A673 (cell line): Measurements from ENCODE around the gene STK11. TPM values are rescaled to one million over a fixed set of nuclear protein-coding genes. Genes with fewer than 3 reads are reported as not detected.

Source experiments
- BruUV-seq: library from RNA; stranded (reverse); fragments of 400-500 nt; replicated peaks from 2 replicates; lab custom pipeline; 2021; lab: Mats Ljungman, UMichigan
- CTCF ChIA-PET: fragments of 300-600 bp; sonication (Branson Sonifier 250); formaldehyde crosslinking; loops from one replicate; lab custom pipeline; 2022; ENCODE audit warnings: antibody characterized with exemption; lab: Charles Lee
- POLR2A ChIA-PET: fragments of 300-600 bp; sonication (Branson Sonifier 250); formaldehyde crosslinking; loops from one replicate; lab custom pipeline; 2022; ENCODE audit warnings: antibody characterized with exemption; ENCODE audit not compliant: low non-redundant PET; lab: Charles Lee
- DNase-seq: peaks from one replicate; pipeline ENCODE4 v3.0.0-alpha.2; 2015; ENCODE audit warnings: low spot score
- H3K27ac ChIP-seq: fragments of 200-600 bp; sonication (generic); 2 replicates; pipeline ENCODE4 v1.5.1; 2016; ENCODE audit warnings: mixed run types, low read depth, mild to moderate bottlenecking, mixed read lengths, antibody characterized with exemption, low read length; ENCODE audit not compliant: poor library complexity, severe bottlenecking
- H3K27me3 ChIP-seq: fragments of 200-600 bp; sonication (generic); replicated peaks from 2 replicates; pipeline ENCODE4 v1.6.1; 2017; ENCODE audit warnings: mixed run types, low read depth, mild to moderate bottlenecking, mixed read lengths, antibody characterized with exemption, low read length; ENCODE audit not compliant: insufficient read depth, poor library complexity
- H3K36me3 ChIP-seq: fragments of 200-600 bp; sonication (generic); 2 replicates; pipeline ENCODE4 v1.6.1; 2016; ENCODE audit warnings: mixed run types, mild to moderate bottlenecking, mixed read lengths, antibody characterized with exemption, low read length; ENCODE audit not compliant: insufficient read depth, poor library complexity, severe bottlenecking
- H3K4me1 ChIP-seq: fragments of 200-600 bp; sonication (generic); 2 replicates; pipeline ENCODE4 v1.6.1; 2017; ENCODE audit warnings: mixed run types, mild to moderate bottlenecking, mixed read lengths, antibody characterized with exemption, low read length; ENCODE audit not compliant: insufficient read depth, poor library complexity, severe bottlenecking
- H3K4me3 ChIP-seq: fragments of 200-600 bp; sonication (generic); 2 replicates; pipeline ENCODE4 v1.5.1; 2016; ENCODE audit warnings: low read depth, mixed run types, mild to moderate bottlenecking, mixed read lengths, low read length; ENCODE audit not compliant: poor library complexity, severe bottlenecking
- H3K9me3 ChIP-seq: fragments of 200-600 bp; sonication (generic); 2 replicates; pipeline ENCODE4 v1.6.1; 2016; ENCODE audit warnings: mixed run types, low read depth, mild to moderate bottlenecking, mixed read lengths, antibody characterized with exemption, low read length; ENCODE audit not compliant: poor library complexity, severe bottlenecking
- CTCF ChIP-seq: fragments of 300-800, 200-600 bp; sonication (generic); conservative IDR thresholded peaks from 2 replicates; pipeline ENCODE4 v1.5.1; 2017; ENCODE audit warnings: low read depth, mild to moderate bottlenecking, antibody characterized with exemption, low read length, moderate library complexity, mixed read lengths
- EZH2 ChIP-seq: fragments of 200-600 bp; sonication (generic); IDR thresholded peaks from 2 replicates; pipeline ENCODE4 v1.6.1; 2017; ENCODE audit warnings: borderline replicate concordance, low read depth, mild to moderate bottlenecking, mixed read lengths, antibody characterized with exemption, low read length; ENCODE audit not compliant: poor library complexity, severe bottlenecking
- intact Hi-C: fragments of 100-400 bp; cut with micrococcal nuclease; formaldehyde crosslinking; loops from one replicate; pipeline ENCODE4 v1.10.0; 2022; ENCODE audit not compliant: unreplicated experiment
- total RNA-seq: library from RNA; stranded (reverse); gene quantifications from 2 replicates; pipeline ENCODE4 v1.2.3, GENCODE V29; 2021

STK11 gene
- total RNA-seq, 1 experiment from 2014 or later, result 64.9 TPM

GRCh38 chr19:1259206-1259875, 53.8 kb downstream of the STK11 start:
- DNase-seq, result peak; percentile 78
- Histone ChIP-seq H3K4me3 (peak overlapping the region; percentile 25), H3K4me1 (peaks cover 78% of the 10 kb centered on the region), H3K27ac (peak overlapping the region; percentile 77), H3K36me3 (peaks cover 37% of the 10 kb centered on the region), H3K9me3 (no peaks in the 10 kb centered on the region), H3K27me3 (no peaks in the 10 kb centered on the region)
- POLR2A ChIA-PET, result no interaction called here
- CTCF ChIA-PET, result no interaction called here
- BruUV-seq, result no TSS peak
- intact Hi-C loops, result no loop called here
- TF ChIP-seq CTCF, result no peak
- no peak for TF ChIP-seq EZH2

GRCh38 chr19:1259876-1260748, 54.5 kb downstream of the STK11 start:
- no peak for DNase-seq
- H3K27me3 ChIP-seq, result no peaks in the 10 kb centered on the region
- peaks cover 74% of the 10 kb centered on the region for H3K4me1 ChIP-seq
- no TSS peak for BruUV-seq
- CTCF ChIA-PET, result no interaction called here
- H3K4me3 ChIP-seq, result peak overlapping the region; percentile 82
- H3K27ac ChIP-seq, result peak overlapping the region; percentile 77
- POLR2A ChIA-PET, result interaction anchor here (1.5 kb wide), 1 partner anchor 9 kb away, joined by 3 read pairs; the partner anchor contains the start of gene CIRBP
- H3K9me3 ChIP-seq, result no peaks in the 10 kb centered on the region
- TF ChIP-seq CTCF, result no peak
- no peak for TF ChIP-seq EZH2
- H3K36me3 ChIP-seq, result peaks cover 29% of the 10 kb centered on the region
- intact Hi-C loops, result no loop called here

DNA sequence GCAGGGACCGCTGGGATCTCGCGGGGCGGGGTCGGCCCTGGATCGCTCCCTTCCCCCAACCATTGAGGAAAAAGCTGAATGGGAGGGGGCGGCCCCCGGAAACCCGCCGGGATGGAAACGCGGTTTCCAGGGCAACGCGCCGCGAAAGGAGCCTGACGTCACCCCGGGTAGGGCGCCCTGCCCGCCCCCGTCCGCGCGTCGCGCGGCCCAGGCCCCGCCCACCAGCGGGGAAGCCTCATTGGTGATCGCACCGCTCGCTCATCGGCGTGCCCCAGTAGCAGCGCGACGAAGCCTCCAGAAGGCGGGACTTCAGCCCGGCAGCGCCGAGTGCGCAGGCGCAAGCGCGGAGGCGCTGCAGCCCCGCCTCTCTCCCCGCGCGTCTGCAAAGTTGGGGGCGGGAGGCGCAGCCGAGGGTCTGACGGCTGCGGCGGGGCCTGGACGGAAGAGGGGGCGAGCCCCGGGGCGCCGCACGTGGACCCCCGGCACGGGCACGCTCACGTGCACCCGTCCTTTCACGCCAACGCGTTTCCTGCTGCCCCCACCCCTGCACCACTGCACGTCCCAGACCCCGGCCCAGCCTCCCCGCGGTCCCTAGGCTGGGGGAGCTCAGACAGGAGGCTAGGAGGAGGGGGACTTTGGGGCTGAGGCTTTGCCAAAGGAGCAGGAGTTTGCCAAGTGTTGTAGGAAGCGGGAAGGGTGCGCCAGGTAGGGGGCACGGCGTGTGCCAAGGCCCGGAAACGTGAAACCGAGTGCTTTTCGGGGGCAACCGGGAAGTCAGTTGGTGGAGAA, 55.4 kb downstream of the STK11 start:
- H3K36me3 ChIP-seq, result peaks cover 21% of the 10 kb centered on the region
- H3K27me3 ChIP-seq, result no peaks in the 10 kb centered on the region
- no TSS peak for BruUV-seq
- peak; percentile 98 for DNase-seq
- POLR2A ChIA-PET, result interaction anchor here (1.5 kb wide), 1 partner anchor 8 kb away, joined by 3 read pairs; the partner anchor contains the start of gene CIRBP
- no peaks in the 10 kb centered on the region for H3K9me3 ChIP-seq
- peak overlapping the region; percentile 82 for H3K4me3 ChIP-seq
- H3K4me1 ChIP-seq, result peaks cover 74% of the 10 kb centered on the region
- peak overlapping the region; percentile 90 for H3K27ac ChIP-seq
- no peak for TF ChIP-seq EZH2
- intact Hi-C loops, result no loop called here
- CTCF ChIA-PET, result interaction anchor here (1.1 kb wide), 1 partner anchor 17 kb away, joined by 4 read pairs; no protein-coding TSS in a partner anchor
